B cell (primary cell): ENCODE measurements around the gene ARMC9. TPM values are rescaled to one million over a fixed set of nuclear protein-coding genes. Genes with fewer than 3 reads are reported as not detected.

Source experiments
- ATAC-seq: fragments of 200-7000 bp; cut with Tn5 transposase; one replicate; pipeline ENCODE4 v1.10.0; 2021; ENCODE audit warnings: low read depth, mild to moderate bottlenecking, moderate number of reproducible peaks, moderate library complexity
- CTCF ChIA-PET: fragments of 350-600 bp; sonication (Branson Sonifier 250); formaldehyde crosslinking; loops from one replicate; lab custom pipeline; 2021; ENCODE audit warnings: antibody characterized with exemption, inconsistent platforms; lab: Charles Lee
- POLR2A ChIA-PET: fragments of 350-600 bp; sonication (Branson Sonifier 250); formaldehyde crosslinking; loops from one replicate; lab custom pipeline; 2021; ENCODE audit warnings: antibody characterized with exemption; lab: Charles Lee
- DNase-seq: peaks from one replicate; pipeline ENCODE4 v3.0.0; 2013
- H2AFZ ChIP-seq: 2 replicates; pipeline ENCODE4 v1.6.1; 2012; ENCODE audit warnings: mild to moderate bottlenecking, low read depth, low read length; ENCODE audit not compliant: insufficient read depth, poor library complexity, severe bottlenecking
- H3K27ac ChIP-seq, 2 donors: 1 replicate in 1 of 2; 2 replicates in 1 of 2; pipeline ENCODE4 v1.5.1; 2012 to 2013; ENCODE audit warnings: low read length in 2 of 2, mild to moderate bottlenecking in 2 of 2, moderate library complexity in 1 of 2
- H3K27me3 ChIP-seq, 4 experiments: fragments of 200-600 bp in 1 of 4; sonication (generic) in 1 of 4; replicated peaks in 1 of 4; 1 replicate in 2 of 4; 2 replicates in 2 of 4; pipeline versions ENCODE4 v1.6.1 to v1.7.0; 2013 to 2016; ENCODE audit warnings: low read length in 3 of 4, mild to moderate bottlenecking in 2 of 4, mixed read lengths in 1 of 4, moderate library complexity in 1 of 4; ENCODE audit not compliant: insufficient read depth in 4 of 4, control insufficient read depth in 3 of 4; ENCODE audit errors: control extremely low read depth in 1 of 4
- H3K36me3 ChIP-seq, 2 experiments: replicated peaks in 1 of 2; 1 replicate in 1 of 2; 2 replicates in 1 of 2; pipeline versions ENCODE4 v1.6.1 to v1.7.1; 2013; ENCODE audit warnings: low read length in 1 of 2; ENCODE audit not compliant: insufficient read depth in 2 of 2, control insufficient read depth in 1 of 2; ENCODE audit errors: control extremely low read depth in 1 of 2, extremely low read depth in 1 of 2
- H3K4me1 ChIP-seq, 2 donors: fragments of 200-600 bp in 1 of 2; sonication (generic) in 1 of 2; 1 replicate in 1 of 2; 2 replicates in 1 of 2; pipeline versions ENCODE4 v1.5.1 to v1.6.1; 2013 to 2017; ENCODE audit warnings: low read length in 2 of 2; ENCODE audit not compliant: control insufficient read depth in 2 of 2, insufficient read depth in 2 of 2
- H3K4me2 ChIP-seq: replicated peaks from 2 replicates; pipeline ENCODE3; 2012; ENCODE audit warnings: mild to moderate bottlenecking, low read depth, low read length; ENCODE audit not compliant: poor library complexity, severe bottlenecking
- H3K4me3 ChIP-seq, 5 experiments: fragments of 200-600 bp in 1 of 5; sonication (generic) in 1 of 5; 1 replicate in 3 of 5; 2 replicates in 2 of 5; pipeline versions ENCODE4 v1.5.1 to v1.7.0; 2011 to 2016; ENCODE audit warnings: low read length in 4 of 5, mild to moderate bottlenecking in 4 of 5, low read depth in 2 of 5, control low read depth in 1 of 5, moderate library complexity in 1 of 5; ENCODE audit not compliant: insufficient read depth in 1 of 5; ENCODE audit errors: control extremely low read depth in 1 of 5, extremely low read depth in 1 of 5
- H3K79me2 ChIP-seq: fragments of 200-600 bp; sonication (generic); one replicate; pipeline ENCODE4 v1.6.0; 2016; ENCODE audit warnings: low read length; ENCODE audit not compliant: control insufficient read depth, insufficient read depth
- H3K9ac ChIP-seq: fragments of 200-600 bp; sonication (generic); 2 replicates; pipeline ENCODE4 v1.6.1; 2017; ENCODE audit warnings: mild to moderate bottlenecking, low read length, moderate library complexity
- H3K9me3 ChIP-seq, 3 donors: one replicate each; pipeline versions ENCODE4 v1.6.1 to v1.7.1; 2013; ENCODE audit warnings: low read length in 2 of 3; ENCODE audit not compliant: control insufficient read depth in 2 of 3, insufficient read depth in 1 of 3; ENCODE audit errors: control extremely low read depth in 1 of 3
- H4K20me1 ChIP-seq: 2 replicates; pipeline ENCODE4 v1.6.0; 2012; ENCODE audit warnings: mild to moderate bottlenecking, low read length; ENCODE audit not compliant: insufficient read depth, control insufficient read depth, poor library complexity, severe bottlenecking
- H3K27ac Mint-ChIP-seq: one replicate; pipeline ENCODE4 v1.8.0; 2021; ENCODE audit warnings: mixed read lengths
- H3K27me3 Mint-ChIP-seq: one replicate; pipeline ENCODE4 v1.8.0; 2021; ENCODE audit warnings: mixed read lengths
- H3K4me1 Mint-ChIP-seq: one replicate; pipeline ENCODE4 v1.8.0; 2021; ENCODE audit warnings: mixed read lengths
- H3K4me3 Mint-ChIP-seq: one replicate; pipeline ENCODE4 v1.8.0; 2021; ENCODE audit warnings: mixed read lengths
- H3K9me3 Mint-ChIP-seq: one replicate; pipeline ENCODE4 v1.8.0; 2022; ENCODE audit warnings: mixed read lengths; ENCODE audit not compliant: insufficient read depth
- CTCF ChIP-seq: fragments of 200-600 bp; IDR thresholded peaks from one replicate; pipeline ENCODE4 v1.8.0; 2022; ENCODE audit warnings: antibody characterized with exemption, mild to moderate bottlenecking
- EZH2 ChIP-seq: IDR thresholded peaks from 2 replicates; pipeline ENCODE4 v1.6.1; 2012; ENCODE audit warnings: borderline replicate concordance, low read depth, mild to moderate bottlenecking, moderate library complexity, low read length; ENCODE audit not compliant: insufficient read depth, poor library complexity, severe bottlenecking
- WGBS: methylation state at CpG from one replicate; pipeline ENCODE4 v1.1.5; 2013; ENCODE audit warnings: missing lambda C conversion rate; ENCODE audit not compliant: insufficient coverage; 5-methylcytosine and 5-hydroxymethylcytosine counted together
- intact Hi-C: fragments of 100-400 bp; cut with micrococcal nuclease; formaldehyde crosslinking; loops from one replicate; pipeline ENCODE4 v1.10.0; 2022
- polyA plus RNA-seq: library from polyadenylated mRNA; depleted of rRNA; stranded (reverse); fragments of >200 nt; gene quantifications from 2 replicates; pipeline ENCODE4 v1.2.3, GENCODE V29; 2012
- total RNA-seq, 2 donors: library from RNA; stranded (reverse); fragments of 120-200 nt in 1 of 2; gene quantifications; 1 replicate in 1 of 2; 2 replicates in 1 of 2; pipeline versions ENCODE4 v1.2.3 to v1.2.4, GENCODE V29; 2013 to 2022

ARMC9 gene
- total and polyA plus RNA-seq, 2 donors (not counting 1 experiment from before 2014, with no cell fraction given), result 0.40 to 5.4 TPM

GRCh38 chr2:231369580-231370428 is 171.4 kb downstream of the ARMC9 start:
- H3K27ac ChIP-seq, result no peak overlapping the region
- ATAC-seq (no peak), DNase-seq (no peak)
- H3K4me2 ChIP-seq, result no peak overlapping the region
- H3K9ac ChIP-seq, result no peak overlapping the region
- Mint-ChIP-seq H3K27me3 (no peaks in the 10 kb centered on the region), H3K4me3 (no peak overlapping the region), H3K27ac (no peak overlapping the region), H3K9me3 (no peaks in the 10 kb centered on the region), H3K4me1 (peaks cover 4% of the 10 kb centered on the region)
- no peaks in the 10 kb centered on the region for H3K9me3 ChIP-seq
- CTCF ChIA-PET, result no interaction called here
- TF ChIP-seq CTCF (no peak), EZH2 (no peak)
- no peaks in the 10 kb centered on the region for H3K79me2 ChIP-seq
- 86% methylated on average over 23 of the region's 23 CpGs for WGBS
- H3K4me3 ChIP-seq, result no peak overlapping the region
- no peaks in the 10 kb centered on the region for H4K20me1 ChIP-seq
- no peaks in the 10 kb centered on the region for H3K27me3 ChIP-seq
- H3K36me3 ChIP-seq, result no peaks in the 10 kb centered on the region
- intact Hi-C loops, result no loop called here
- no peak overlapping the region for H2AFZ ChIP-seq
- H3K4me1 ChIP-seq, result peaks cover 0 to 2% of the 10 kb centered on the region in 2 donors
- POLR2A ChIA-PET, result no interaction called here

GRCh38 chr2:231370429-231370748 is 172.0 kb downstream of the ARMC9 start:
- ATAC-seq, result no peak
- ChIA-PET CTCF (no interaction called here), POLR2A (no interaction called here)
- no peak overlapping the region for H3K4me3 Mint-ChIP-seq
- no peaks in the 10 kb centered on the region for H3K9me3 Mint-ChIP-seq
- Histone ChIP-seq H3K4me3 (no peak overlapping the region), H3K27me3 (no peaks in the 10 kb centered on the region), H3K9ac (no peak overlapping the region), H3K36me3 (no peaks in the 10 kb centered on the region), H3K79me2 (no peaks in the 10 kb centered on the region), H3K27ac (no peak overlapping the region), H3K9me3 (no peaks in the 10 kb centered on the region), H4K20me1 (no peaks in the 10 kb centered on the region), H3K4me1 (no peaks in the 10 kb centered on the region), H2AFZ (no peak overlapping the region), H3K4me2 (no peak overlapping the region)
- H3K4me1 Mint-ChIP-seq, result no peaks in the 10 kb centered on the region
- TF ChIP-seq CTCF (no peak), EZH2 (no peak)
- DNase-seq, result no peak
- H3K27ac Mint-ChIP-seq, result no peak overlapping the region
- no peaks in the 10 kb centered on the region for H3K27me3 Mint-ChIP-seq
- WGBS, result 97% methylated on average over 6 of the region's 6 CpGs
- intact Hi-C loops, result no loop called here
